Heart left ventricle (tissue), 13 donors: Measurements from ENCODE around the gene TMEM135.

Source experiments
- CTCF ChIP-seq, 12 donors: fragments of 200-600 bp; sonication (generic) in 4 of 12; IDR thresholded peaks; one replicate each; pipeline versions ENCODE4 v1.5.0 to v1.8.0; 2018 to 2022; ENCODE audit warnings: antibody characterized with exemption in 12 of 12, mild to moderate bottlenecking in 5 of 12
- POLR2A ChIP-seq, 2 donors: fragments of 450-650 bp; IDR thresholded peaks; one replicate each; pipeline ENCODE4 v1.6.1; 2017; ENCODE audit warnings: antibody characterized with exemption in 2 of 2, mild to moderate bottlenecking in 2 of 2, moderate library complexity in 2 of 2
- donor health status: ischemic (EF 13 %, LVEDD 7.1; RV severe dilation, severe dysfunction).
- donor health status: DM: no; HTN: yes; CAD: no.
- donor health status: DM: no; HTN: no; CAD: no.
- donor health status: ischemic (EF 25% LVEDD 6.9; RV normal size, moderate dysfunction).
- donor health status: ischemic (EF 25% LVEDD 5.7; RV mildly dilated, moderate dysfunction).
- donor health status: ischemic (EF 35%, LVEDD 5.7; RV mildly dilated, moderate dysfunction).
- donor health status: nonischemic (EF 11% LVEDD 7.7; RV severe dilation, severe dysfunction).
- donor health status: DM: yes; HTN: yes; CAD: no.
- donor health status: PGD.
- donor health status: ischemic (EF 29% LVEDD 5.4; RV normal size, mild dysfunction).
- donor health status: nonischemic (EF 23%, LVEDD 6.1; RV moderate dilation, normal function).

- no peak for TF ChIP-seq CTCF (IDR thresholded peaks at IDR 0.05)
- no peak for TF ChIP-seq POLR2A (IDR thresholded peaks at IDR 0.05)
These were observed 313.9 kb downstream of the TMEM135 start for GRCh38 chr11:87351676-87352075.
